Measurements from ENCODE around the gene KLHL29.

The KLHL29 gene

DNA sequence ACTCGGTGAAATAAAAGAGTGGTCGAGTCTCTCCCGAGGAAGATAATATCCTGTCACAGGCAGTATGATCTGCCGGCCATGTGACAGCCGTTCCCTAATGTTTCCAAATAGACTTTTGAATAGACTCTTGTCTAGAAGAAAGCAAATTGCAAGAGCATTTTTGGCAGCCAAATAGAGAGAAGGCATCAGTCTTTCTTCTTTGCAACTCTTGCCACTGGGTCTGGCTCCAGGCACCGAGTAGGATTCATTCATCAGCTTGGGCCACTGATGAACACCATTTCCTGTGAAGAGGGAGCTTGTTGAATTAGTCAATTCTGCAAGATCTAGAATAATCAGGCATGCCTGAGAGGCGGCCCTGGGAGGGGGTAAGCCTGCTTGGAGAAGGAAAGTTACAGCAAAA is 165.6 kb downstream of the KLHL29 start:
- DNase-seq (ENCODE audit: low read depth in 2 of 2) = no peak

GRCh38 chr2:23551875-23552274 is 166.9 kb downstream of the KLHL29 start:
- no peak for DNase-seq (ENCODE audit: low read depth in 2 of 2)

DNA sequence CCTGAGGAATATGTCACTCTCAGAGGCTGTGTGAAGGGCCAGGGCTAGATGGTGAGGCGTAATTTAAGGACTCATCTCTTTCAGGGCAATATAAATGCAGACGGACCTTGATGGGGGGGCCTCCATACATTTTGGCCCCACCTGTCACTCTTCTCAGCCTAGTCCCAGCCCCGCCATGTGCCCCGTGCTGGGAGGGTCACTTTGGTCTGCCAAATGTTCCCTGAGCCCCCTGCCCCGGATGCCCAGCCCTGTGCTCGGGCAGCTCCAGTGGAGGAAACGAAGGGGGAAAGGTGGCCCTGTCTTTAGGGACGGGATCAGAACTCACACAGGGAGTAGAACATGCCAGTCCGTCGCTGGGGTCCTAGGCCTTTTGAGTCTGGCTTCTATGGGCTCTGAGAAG is 168.6 kb downstream of the KLHL29 start:
- DNase-seq (ENCODE audit: low read depth in 2 of 2) = no peak

DNA sequence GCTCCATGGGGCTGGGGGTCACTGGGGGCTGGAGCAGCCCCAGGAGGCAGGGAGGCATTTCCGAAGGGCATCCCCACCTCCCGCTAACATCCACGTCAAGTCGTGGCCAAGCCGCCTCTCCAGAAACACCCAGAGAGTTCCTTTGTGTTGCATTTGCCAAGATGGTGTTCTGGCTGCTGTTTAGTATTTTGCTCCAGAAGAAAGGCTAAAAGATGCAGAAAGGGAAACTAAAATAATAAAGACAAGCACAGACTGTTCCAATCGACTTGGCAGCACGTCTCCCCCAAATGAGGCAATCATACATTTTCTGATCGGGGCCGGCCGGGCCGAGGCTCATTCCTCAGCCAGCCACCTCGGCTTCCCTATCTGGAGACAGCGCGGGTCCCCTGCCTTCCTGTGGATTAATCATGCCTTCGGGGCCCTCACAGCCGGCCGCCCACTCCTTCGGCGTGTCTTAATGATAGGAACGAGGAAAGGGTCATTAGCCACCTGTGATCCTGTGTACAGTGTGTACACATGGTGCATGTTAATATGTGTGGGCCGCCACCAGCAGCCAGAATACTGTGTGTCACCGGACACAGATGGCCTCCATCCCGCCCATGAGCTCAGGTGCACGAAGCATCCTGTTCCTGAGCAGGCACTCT is 169.2 kb downstream of the KLHL29 start:
- DNase-seq (ENCODE audit: low read depth in 2 of 2) = no peak

DNA sequence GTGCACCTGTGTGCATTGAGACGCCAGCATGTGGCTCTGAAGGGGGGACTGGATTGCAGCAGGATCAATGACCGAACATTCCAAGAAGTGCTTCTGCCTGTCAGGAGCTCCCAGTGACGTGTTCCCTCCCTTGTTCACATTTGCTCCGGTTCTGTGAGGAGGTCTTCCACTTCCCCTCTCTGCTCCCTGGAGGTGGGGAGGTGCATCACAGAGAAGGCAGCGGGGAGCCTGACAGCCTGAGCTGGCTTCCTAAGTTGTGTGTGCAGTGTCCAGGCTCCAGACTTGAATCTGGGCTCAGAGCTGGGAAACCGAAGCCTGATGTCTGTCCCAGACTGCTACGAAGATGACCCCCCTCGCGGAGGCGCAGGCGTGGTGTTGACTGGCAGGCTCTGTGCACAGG is 171.0 kb downstream of the KLHL29 start:
- DNase-seq (ENCODE audit: low read depth in 2 of 2) = no peak

- no peak for DNase-seq (ENCODE audit: low read depth in 2 of 2)
Measured at GRCh38 chr2:23556929-23557328, 171.9 kb downstream of the KLHL29 start.

DNA sequence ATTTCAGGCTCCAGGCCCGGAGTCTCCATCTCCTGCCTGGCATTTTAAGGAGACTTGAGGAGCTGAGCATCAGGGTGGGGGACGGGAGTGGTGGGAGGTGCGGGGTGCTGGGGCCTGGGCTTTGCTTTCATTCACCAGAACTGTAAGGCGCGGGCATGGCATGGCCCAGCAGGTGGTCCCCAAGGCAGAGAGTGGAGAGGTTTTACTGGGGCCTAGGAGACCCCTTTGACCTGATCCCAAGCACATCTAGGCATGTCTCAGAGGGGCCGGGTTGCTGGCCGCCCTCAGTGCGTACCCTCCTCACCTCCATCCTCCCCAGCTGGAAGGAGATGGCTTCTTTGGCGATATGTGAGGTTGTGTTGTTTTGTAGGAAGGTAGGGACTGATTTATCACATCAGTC is 172.5 kb downstream of the KLHL29 start:
- DNase-seq (ENCODE audit: low read depth in 2 of 2) = no peak

- DNase-seq (ENCODE audit: low read depth in 2 of 2) = no peak
Measured at GRCh38 chr2:23559561-23560239, 174.7 kb downstream of the KLHL29 start.

DNA sequence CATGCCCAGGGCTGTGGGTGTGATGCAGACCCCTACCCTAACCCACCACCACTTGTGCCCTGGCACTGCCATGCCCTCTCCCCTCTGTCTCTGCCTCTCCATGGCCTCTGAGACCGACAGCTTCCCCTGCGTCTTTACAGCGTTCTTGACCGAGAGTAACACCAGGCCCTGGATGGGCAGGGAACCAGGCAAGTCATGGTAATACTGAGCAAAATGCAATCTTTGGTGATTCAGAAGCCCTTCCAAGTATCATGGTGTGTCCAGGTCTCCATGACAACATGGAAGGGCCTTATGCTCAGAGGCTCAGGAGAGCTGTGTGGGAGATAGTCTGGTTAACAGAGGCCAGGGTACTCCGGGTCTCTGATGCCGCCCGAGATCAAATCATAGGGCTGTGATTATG is 176.1 kb downstream of the KLHL29 start:
- no peak for DNase-seq (ENCODE audit: low read depth in 2 of 2)

DNA sequence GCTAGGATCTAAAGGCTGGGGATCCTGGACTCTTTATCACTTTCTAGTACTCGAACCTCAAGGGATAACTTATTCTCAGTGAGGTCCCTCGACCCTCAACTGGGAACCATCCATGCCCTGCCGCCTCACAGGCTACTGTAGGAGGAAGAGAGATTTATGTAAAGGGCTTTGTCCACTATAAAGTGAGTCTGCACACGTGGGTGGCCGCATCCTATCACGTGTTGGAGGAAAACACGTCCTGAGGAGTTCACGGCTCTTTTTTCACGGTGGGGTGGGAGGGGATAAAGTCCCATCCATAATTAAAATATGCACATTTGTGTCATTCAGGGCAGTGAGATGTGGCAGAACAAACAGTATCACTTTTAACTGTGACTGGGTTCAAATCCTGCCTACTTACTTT is 176.6 kb downstream of the KLHL29 start:
- no peak for DNase-seq (ENCODE audit: low read depth in 2 of 2)

GRCh38 chr2:23562143-23562542 is 177.2 kb downstream of the KLHL29 start:
- no peak for DNase-seq (ENCODE audit: low read depth in 2 of 2)

- no peak for DNase-seq (ENCODE audit: low read depth in 2 of 2)
Measured at GRCh38 chr2:23563151-23563550, 178.2 kb downstream of the KLHL29 start.

- DNase-seq (ENCODE audit: low read depth in 2 of 2) = no peak
Measured at GRCh38 chr2:23563673-23564614, 179.0 kb downstream of the KLHL29 start.

- no peak for DNase-seq (ENCODE audit: low read depth in 2 of 2)
Measured at GRCh38 chr2:23564615-23564960, 179.6 kb downstream of the KLHL29 start.

DNA sequence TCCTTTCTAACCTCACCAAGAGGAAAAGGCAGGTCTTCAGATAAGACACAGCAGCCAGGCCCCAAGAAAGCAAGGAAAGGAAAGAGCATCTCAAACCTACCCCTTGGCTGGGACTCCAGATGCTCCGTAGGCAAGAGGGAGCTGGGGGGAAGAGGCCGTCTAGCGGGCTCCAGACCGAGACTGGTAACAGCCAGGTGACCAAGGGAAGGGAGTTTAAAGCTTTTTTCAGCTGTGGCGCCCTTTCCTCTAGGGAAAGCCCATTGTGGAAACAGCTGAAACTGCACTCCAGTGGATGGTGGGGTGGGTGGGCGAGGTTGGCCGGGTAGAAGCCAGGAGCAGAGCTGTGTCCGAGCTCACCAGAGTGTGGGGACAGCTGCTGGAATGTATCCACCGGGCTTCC is 180.4 kb downstream of the KLHL29 start:
- no peak for DNase-seq (ENCODE audit: low read depth in 2 of 2)

DNA sequence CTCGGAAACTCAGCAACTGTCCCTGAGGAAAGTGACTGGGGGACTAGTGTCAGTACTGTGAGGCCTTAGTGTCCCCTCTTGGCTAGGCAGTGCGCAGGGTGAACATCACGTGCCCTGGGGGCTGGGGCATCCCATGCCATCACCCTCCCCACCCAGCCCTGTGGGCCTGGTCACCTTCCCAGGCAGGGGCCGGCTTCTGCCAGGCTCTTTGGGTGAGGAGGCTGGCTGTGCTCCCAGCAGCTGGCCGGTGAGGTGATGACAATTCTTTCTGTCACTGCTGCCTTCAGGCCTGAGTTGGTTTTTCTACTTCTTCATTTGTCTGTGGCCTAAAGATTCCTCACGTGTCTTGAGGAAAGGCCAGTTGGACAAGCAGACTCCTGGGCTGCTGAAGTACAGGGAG is 180.8 kb downstream of the KLHL29 start:
- no peak for DNase-seq (ENCODE audit: low read depth in 2 of 2)

DNA sequence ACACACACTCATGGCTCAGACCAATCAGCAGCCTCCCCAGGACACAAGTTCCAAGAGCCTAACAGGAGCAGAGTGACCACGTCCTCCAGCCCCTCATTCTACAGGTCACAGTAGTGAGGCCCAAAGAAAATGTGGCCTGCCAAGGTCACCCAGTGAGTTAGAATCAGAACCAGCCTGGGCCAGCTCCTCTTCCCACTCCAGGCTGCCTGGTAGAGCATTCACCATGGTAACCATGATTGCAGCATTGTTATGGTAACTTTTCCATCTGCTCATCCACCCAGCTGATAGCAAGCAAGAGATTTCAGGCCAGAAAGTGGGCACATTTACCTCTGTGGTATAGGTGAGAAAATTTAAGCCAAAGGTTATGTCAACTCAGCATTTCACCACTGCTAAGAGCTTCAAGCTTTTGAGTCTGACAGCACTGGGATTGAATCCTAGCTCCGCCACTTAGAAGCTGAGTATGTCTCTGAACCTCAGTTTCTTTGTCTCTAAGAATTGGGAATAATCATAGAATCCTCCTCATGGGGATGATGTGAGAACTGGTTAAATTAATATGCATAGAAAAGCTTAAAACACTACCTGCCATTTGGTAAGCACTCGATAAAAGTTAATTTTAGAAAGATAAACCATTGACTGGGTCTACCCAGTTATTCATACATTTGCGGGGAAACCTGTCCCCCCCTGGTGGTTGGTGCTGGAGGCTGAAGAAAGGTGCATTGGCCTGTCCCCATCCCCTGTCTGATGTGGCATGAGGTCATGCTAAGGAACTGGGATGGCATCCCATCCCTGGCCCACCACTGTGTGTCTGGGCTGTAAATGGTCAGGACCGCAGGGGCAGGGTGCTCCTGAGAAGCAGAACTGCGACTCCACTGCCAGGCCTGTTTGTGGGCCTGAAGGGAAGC is 181.5 kb downstream of the KLHL29 start:
- no peak for DNase-seq (ENCODE audit: low read depth in 2 of 2)

GRCh38 chr2:23567161-23567756 is 182.3 kb downstream of the KLHL29 start:
- no peak for DNase-seq (ENCODE audit: low read depth in 2 of 2)

GRCh38 chr2:23568211-23568610 is 183.2 kb downstream of the KLHL29 start:
- no peak for DNase-seq (ENCODE audit: low read depth in 2 of 2)

DNA sequence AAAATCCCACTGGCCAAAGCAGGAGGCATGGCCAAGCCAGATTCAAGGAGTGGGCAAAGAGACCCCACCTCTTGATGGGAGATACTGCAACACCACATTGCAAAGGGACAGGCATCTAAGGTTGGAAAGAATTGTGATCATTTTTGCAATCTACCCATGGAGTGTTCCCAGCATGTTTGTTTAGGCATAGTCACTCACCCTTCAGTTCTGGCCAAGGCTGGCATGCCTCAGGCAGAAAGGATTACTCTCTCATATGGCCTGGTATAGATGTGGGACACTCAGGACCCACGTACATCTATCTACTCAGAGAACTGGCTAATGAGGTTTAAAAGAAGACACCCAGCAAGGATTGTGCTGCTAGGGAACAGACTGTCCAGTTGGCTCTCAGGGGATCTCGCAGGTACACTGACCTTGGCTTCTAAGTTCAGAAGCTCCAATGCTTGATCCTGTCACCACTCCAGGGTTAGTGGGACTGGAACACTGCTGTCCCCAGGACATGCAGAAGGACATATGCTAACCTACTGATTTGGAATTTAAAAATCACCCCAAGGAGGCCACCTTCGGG is 183.7 kb downstream of the KLHL29 start:
- no peak for DNase-seq (ENCODE audit: low read depth in 2 of 2)

- no peak for DNase-seq (ENCODE audit: low read depth in 2 of 2)
Measured at GRCh38 chr2:23569761-23570365, 184.9 kb downstream of the KLHL29 start.
